ENCODE data around the gene CHAF1A.

The CHAF1A gene

DNA sequence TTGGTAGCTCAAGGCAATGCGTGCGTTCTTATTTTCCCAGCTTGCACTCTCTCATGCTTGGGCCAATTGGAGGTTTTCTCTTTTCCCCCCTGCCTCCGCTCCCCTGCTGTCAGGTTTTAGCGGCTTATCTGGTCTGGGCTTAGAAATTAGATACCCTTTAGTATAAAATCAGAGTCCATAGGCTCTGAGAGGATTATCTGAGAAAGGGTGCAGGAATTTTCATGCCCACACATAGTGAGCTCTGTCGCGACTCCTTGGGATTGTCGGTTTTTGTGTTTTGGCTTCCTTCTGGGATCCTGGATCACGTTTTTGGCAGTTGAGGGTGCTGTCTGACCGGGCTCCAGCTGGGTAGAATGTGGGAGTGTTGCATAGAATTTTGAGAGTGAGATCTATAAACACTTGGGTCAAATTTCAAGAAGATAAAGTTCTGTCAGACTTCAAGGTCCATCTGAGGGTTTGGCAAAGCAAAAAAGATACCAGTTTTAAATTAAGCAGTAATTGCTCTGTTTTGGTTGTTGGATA, 12.4 kb downstream of the CHAF1A start:
- Histone ChIP-seq H3K4me3 (ENCODE audit: low read length) (no peak overlapping the region), H3K27me3 (ENCODE audit: insufficient read depth, low read length) (no peaks in the 10 kb centered on the region), H3K36me3 (ENCODE audit: insufficient read depth, low read length) (peaks cover 89% of the 10 kb centered on the region), H3K27ac (ENCODE audit: low read depth, low read length) (peak overlapping the region; percentile 68), H3K4me1 (ENCODE audit: insufficient read depth, low read length) (peaks cover 26% of the 10 kb centered on the region), H3K9me3 (ENCODE audit: insufficient read depth, low read depth, low read length) (no peaks in the 10 kb centered on the region), H3K9ac (ENCODE audit: low read depth, low read length) (peak overlapping the region; percentile 22; the same call in 1 of the 2 replicates)
- 37% methylated on average over 9 of the region's 9 CpGs for WGBS

DNA sequence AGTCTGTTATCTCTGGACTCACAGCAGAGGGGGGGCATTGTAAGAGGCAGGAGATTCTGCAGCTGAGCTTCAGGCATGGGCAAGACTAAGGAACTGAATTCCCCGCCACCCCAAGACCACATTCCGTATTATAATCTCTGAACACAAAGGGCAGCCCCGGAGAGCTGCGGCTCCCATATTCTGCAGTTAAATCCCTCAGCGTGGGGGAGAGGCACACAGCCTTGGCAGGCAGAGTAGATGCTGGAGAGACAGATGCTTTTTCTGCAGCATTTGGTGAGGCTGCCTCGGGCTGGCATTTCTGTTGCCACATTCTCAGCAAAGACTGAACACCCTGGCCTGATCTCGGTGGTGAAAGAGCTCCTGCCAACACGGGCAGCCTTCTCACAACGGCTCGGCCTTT, 12.9 kb downstream of the CHAF1A start:
- peak overlapping the region; percentile 68 for H3K27ac ChIP-seq (ENCODE audit: low read depth, low read length)
- H3K9ac ChIP-seq (ENCODE audit: low read depth, low read length): peak overlapping the region; percentile 22; the same call in 1 of the 2 replicates
- WGBS: 62% methylated on average over 10 of the region's 10 CpGs

DNA sequence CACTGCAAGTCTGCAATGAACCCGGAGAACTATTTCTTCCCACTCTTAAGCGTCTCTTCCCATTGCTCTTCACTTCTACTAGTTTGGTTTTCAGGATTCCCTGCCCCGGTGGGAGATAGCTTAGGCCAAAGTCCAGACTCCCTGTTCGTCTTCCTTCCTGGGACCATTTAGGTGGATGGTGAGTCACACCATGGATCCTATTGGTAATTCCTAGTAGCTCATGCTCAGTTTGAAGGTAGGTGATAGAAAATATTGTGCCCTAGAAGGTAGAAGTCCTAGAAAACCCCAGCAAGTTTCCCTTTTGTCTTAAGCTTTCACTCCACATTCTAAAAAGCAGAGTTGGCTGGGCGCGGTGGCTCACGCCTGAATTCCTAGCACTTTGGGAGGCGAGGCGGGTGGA, 13.8 kb downstream of the CHAF1A start:
- H3K27me3 ChIP-seq (ENCODE audit: insufficient read depth, low read length): no peaks in the 10 kb centered on the region
- no peak overlapping the region for H3K27ac ChIP-seq (ENCODE audit: low read depth, low read length)
- H3K4me3 ChIP-seq (ENCODE audit: low read length): no peak overlapping the region
- peaks cover 23% of the 10 kb centered on the region for H3K4me1 ChIP-seq (ENCODE audit: insufficient read depth, low read length)
- H3K9ac ChIP-seq (ENCODE audit: low read depth, low read length): no peak overlapping the region
- WGBS: 91% methylated on average over 9 of the region's 9 CpGs
- peaks cover 89% of the 10 kb centered on the region for H3K36me3 ChIP-seq (ENCODE audit: insufficient read depth, low read length)
- H3K9me3 ChIP-seq (ENCODE audit: insufficient read depth, low read depth, low read length): no peaks in the 10 kb centered on the region

More for the DNA sequence above, 12.9 kb downstream of the CHAF1A start:
- no peaks in the 10 kb centered on the region for H3K9me3 ChIP-seq (ENCODE audit: insufficient read depth, low read depth, low read length)
- H3K27me3 ChIP-seq (ENCODE audit: insufficient read depth, low read length): no peaks in the 10 kb centered on the region
- H3K4me3 ChIP-seq (ENCODE audit: low read length): no peak overlapping the region
- H3K36me3 ChIP-seq (ENCODE audit: insufficient read depth, low read length): peaks cover 89% of the 10 kb centered on the region
- peaks cover 23% of the 10 kb centered on the region for H3K4me1 ChIP-seq (ENCODE audit: insufficient read depth, low read length)

DNA sequence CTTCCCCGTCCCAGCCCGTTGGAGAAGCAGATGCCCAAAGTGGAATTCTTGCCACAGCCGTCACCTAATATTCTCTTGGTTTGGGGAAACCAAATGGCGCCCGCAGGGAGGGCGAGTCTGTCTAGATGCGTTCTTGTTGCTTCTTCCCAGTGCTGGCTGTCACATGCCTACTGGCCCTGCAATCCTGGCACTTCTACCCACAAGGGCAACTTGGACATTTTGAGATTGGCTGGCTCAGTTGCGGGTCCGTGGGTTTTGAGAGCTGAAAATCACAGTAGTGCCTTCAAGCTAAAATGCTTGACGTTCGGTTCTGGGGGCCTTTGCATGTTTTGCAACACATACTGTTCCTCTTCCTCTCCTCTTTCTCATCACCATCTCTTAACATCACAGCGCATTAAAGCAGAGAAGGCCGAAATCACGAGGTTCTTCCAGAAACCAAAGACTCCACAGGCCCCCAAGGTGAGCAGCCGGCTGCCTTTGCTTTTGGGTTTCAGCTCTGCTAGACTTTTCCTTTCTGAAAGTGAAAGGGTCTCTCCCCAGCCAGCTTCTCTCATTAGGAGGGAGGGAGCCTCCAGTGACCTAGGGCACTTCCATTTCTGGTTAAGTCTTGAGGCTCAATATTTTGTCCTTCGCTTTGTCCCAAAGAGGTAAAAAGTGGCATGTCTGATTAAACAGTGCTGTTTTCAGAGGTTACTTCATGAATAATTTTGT, 21.1 kb downstream of the CHAF1A start:
- 95% methylated on average over 16 of the region's 16 CpGs for WGBS
- Histone ChIP-seq H3K36me3 (ENCODE audit: insufficient read depth, low read length) (peaks cover 90% of the 10 kb centered on the region), H3K27ac (ENCODE audit: low read depth, low read length) (no peak overlapping the region), H3K4me3 (ENCODE audit: low read length) (no peak overlapping the region), H3K4me1 (ENCODE audit: insufficient read depth, low read length) (no peaks in the 10 kb centered on the region), H3K27me3 (ENCODE audit: insufficient read depth, low read length) (no peaks in the 10 kb centered on the region), H3K9me3 (ENCODE audit: insufficient read depth, low read depth, low read length) (no peaks in the 10 kb centered on the region), H3K9ac (ENCODE audit: low read depth, low read length) (no peak overlapping the region)

DNA sequence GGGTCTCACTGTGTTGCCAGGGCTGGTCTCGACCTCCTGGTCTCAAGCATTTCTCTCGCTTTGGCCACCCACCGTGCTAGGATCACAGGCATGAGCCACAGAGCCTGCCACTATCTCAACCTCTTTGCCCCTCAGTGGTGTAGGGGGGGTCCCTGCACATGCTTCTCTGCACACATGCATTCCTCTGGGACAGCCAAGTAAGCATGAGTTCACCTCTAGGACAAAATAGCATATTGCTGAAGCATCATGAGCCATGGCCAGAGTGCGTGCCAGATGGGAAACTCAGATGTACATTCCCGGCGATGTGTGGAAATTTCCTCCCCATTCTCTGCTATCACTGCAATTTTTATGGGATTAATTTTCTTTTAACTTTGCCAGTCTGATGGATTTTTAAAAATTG, 23.1 kb downstream of the CHAF1A start:
- Histone ChIP-seq H3K27ac (ENCODE audit: low read depth, low read length) (no peak overlapping the region), H3K4me3 (ENCODE audit: low read length) (no peak overlapping the region)

DNA sequence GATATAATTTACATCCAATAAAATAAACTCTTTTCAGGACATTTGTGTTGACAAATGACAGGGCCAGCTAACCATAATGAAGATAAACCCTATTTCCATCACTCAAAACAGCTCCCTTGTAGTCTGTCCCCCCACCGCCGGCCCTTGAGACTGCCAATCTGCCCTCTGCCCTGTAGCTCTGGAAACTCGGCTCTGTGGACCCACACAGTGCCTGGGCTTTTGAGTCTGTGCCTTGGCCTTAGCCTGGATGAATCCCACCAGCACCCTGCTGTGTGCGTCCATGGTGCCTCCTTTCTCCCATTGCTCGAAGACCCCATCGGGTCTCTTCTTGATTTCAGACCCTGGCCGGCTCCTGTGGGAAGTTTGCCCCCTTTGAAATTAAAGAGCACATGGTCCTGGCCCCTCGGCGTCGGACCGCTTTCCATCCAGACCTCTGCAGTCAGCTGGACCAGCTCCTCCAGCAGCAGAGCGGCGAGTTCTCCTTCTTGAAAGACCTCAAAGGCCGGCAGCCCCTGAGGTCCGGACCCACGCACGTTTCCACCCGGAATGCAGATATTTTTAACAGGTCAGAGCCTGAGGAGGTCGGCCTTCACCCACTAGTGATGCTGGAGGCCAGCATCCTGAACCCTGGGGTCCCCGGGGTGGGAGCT, 26.0 kb downstream of the CHAF1A start:
- H3K27me3 ChIP-seq (ENCODE audit: insufficient read depth, low read length): no peaks in the 10 kb centered on the region
- no peak overlapping the region for H3K4me3 ChIP-seq (ENCODE audit: low read length)
- H3K36me3 ChIP-seq (ENCODE audit: insufficient read depth, low read length): peaks cover 91% of the 10 kb centered on the region
- no peak overlapping the region for H3K9ac ChIP-seq (ENCODE audit: low read depth, low read length)
- no peaks in the 10 kb centered on the region for H3K4me1 ChIP-seq (ENCODE audit: insufficient read depth, low read length)
- WGBS: 97% methylated on average over 20 of the region's 20 CpGs
- H3K27ac ChIP-seq (ENCODE audit: low read depth, low read length): no peak overlapping the region
- no peaks in the 10 kb centered on the region for H3K9me3 ChIP-seq (ENCODE audit: insufficient read depth, low read depth, low read length)

More for the DNA sequence above, 23.1 kb downstream of the CHAF1A start:
- H3K27me3 ChIP-seq (ENCODE audit: insufficient read depth, low read length): no peaks in the 10 kb centered on the region
- peaks cover 90% of the 10 kb centered on the region for H3K36me3 ChIP-seq (ENCODE audit: insufficient read depth, low read length)
- H3K9me3 ChIP-seq (ENCODE audit: insufficient read depth, low read depth, low read length): no peaks in the 10 kb centered on the region
- WGBS: 95% methylated on average over 6 of the region's 6 CpGs
- H3K9ac ChIP-seq (ENCODE audit: low read depth, low read length): no peak overlapping the region
- no peaks in the 10 kb centered on the region for H3K4me1 ChIP-seq (ENCODE audit: insufficient read depth, low read length)

DNA sequence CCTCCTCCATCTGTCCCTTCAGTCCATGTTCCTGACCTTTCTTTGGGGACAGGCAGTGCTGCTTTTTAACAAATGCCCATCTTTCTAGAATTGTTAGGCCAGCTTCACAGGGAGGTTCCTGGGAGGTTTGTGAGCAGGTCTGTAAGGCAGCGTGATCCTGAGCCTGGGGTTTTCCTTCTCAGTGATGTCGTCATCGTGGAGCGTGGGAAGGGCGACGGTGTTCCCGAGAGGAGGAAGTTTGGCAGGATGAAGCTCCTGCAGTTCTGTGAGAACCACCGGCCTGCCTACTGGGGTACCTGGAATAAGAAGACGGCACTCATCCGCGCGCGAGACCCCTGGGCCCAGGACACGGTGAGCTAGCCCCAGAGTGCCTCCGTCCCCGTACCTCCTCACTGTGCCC, 26.8 kb downstream of the CHAF1A start:
- Histone ChIP-seq H3K27me3 (ENCODE audit: insufficient read depth, low read length) (no peaks in the 10 kb centered on the region), H3K9me3 (ENCODE audit: insufficient read depth, low read depth, low read length) (no peaks in the 10 kb centered on the region), H3K27ac (ENCODE audit: low read depth, low read length) (no peak overlapping the region), H3K4me1 (ENCODE audit: insufficient read depth, low read length) (no peaks in the 10 kb centered on the region), H3K36me3 (ENCODE audit: insufficient read depth, low read length) (peaks cover 91% of the 10 kb centered on the region), H3K9ac (ENCODE audit: low read depth, low read length) (no peak overlapping the region), H3K4me3 (ENCODE audit: low read length) (no peak overlapping the region)
- WGBS: 97% methylated on average over 16 of the region's 16 CpGs

DNA sequence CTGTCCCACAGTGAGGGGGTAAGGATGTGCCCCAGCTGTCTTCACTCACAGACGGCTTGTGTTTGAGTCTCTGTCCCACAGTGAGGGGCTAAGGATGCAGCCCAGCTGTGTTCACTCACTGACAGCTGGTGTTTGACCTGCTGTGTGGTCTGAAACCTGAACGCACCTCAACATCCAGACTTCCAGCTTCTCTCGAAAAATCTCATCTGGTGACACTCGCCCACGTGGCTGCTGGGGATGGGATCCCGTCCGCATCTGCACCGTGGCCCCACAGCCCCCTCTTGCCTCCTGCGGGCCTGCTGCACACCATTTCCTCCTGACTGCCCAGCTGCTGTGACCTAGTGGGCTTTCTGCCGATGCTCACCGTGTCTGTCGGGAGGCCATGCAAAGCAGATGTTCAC, 27.3 kb downstream of the CHAF1A start:
- H3K9me3 ChIP-seq (ENCODE audit: insufficient read depth, low read depth, low read length): no peaks in the 10 kb centered on the region
- no peaks in the 10 kb centered on the region for H3K4me1 ChIP-seq (ENCODE audit: insufficient read depth, low read length)
- no peaks in the 10 kb centered on the region for H3K27me3 ChIP-seq (ENCODE audit: insufficient read depth, low read length)
- H3K9ac ChIP-seq (ENCODE audit: low read depth, low read length): no peak overlapping the region
- 95% methylated on average over 12 of the region's 12 CpGs for WGBS
- no peak overlapping the region for H3K27ac ChIP-seq (ENCODE audit: low read depth, low read length)
- H3K4me3 ChIP-seq (ENCODE audit: low read length): no peak overlapping the region
- peaks cover 91% of the 10 kb centered on the region for H3K36me3 ChIP-seq (ENCODE audit: insufficient read depth, low read length)

DNA sequence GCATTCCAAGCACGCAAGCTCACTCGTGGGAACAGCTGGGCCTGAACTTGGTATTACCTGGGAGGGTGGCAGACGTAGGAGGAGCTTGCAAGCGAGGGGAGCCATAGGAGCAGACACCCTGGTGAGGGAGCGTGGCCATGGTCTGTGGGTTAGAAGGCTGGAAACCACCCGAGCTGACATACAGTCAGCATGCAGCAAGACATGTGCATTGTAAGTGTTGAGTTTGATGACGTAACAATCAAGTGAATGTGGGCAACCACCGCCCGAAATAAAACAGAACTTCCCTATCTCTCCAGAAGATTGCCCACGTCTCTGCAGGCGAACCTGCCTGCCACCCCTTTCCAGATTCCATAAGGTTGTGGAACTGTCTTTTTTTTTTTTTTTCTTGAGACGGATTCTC, 28.3 kb downstream of the CHAF1A start:
- Histone ChIP-seq H3K9me3 (ENCODE audit: insufficient read depth, low read depth, low read length) (no peaks in the 10 kb centered on the region), H3K36me3 (ENCODE audit: insufficient read depth, low read length) (peaks cover 89% of the 10 kb centered on the region), H3K4me1 (ENCODE audit: insufficient read depth, low read length) (no peaks in the 10 kb centered on the region), H3K27ac (ENCODE audit: low read depth, low read length) (no peak overlapping the region), H3K27me3 (ENCODE audit: insufficient read depth, low read length) (no peaks in the 10 kb centered on the region), H3K9ac (ENCODE audit: low read depth, low read length) (no peak overlapping the region), H3K4me3 (ENCODE audit: low read length) (no peak overlapping the region)
- WGBS: 92% methylated on average over 12 of the region's 12 CpGs

DNA sequence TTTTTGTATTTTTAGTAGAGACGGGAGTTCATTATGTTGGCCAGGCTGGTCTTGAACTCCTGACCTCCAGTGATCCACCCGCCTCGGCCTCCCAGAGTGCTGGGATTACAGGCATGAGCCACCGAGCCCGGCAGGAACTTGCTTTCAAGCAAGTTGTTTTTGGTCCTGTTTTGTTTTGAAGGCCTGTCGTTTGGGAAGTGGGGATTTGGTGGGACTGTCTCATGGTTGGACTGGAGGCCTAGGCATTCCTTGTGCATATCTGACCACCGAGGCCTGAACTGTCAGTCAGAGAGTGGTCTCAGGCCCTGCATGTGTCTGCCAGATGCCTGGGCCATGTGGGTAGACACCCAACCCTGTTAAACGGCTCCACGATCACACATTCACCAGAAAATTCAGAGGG, 28.9 kb downstream of the CHAF1A start:
- 96% methylated on average over 9 of the region's 9 CpGs for WGBS
- H3K4me3 ChIP-seq (ENCODE audit: low read length): no peak overlapping the region

DNA sequence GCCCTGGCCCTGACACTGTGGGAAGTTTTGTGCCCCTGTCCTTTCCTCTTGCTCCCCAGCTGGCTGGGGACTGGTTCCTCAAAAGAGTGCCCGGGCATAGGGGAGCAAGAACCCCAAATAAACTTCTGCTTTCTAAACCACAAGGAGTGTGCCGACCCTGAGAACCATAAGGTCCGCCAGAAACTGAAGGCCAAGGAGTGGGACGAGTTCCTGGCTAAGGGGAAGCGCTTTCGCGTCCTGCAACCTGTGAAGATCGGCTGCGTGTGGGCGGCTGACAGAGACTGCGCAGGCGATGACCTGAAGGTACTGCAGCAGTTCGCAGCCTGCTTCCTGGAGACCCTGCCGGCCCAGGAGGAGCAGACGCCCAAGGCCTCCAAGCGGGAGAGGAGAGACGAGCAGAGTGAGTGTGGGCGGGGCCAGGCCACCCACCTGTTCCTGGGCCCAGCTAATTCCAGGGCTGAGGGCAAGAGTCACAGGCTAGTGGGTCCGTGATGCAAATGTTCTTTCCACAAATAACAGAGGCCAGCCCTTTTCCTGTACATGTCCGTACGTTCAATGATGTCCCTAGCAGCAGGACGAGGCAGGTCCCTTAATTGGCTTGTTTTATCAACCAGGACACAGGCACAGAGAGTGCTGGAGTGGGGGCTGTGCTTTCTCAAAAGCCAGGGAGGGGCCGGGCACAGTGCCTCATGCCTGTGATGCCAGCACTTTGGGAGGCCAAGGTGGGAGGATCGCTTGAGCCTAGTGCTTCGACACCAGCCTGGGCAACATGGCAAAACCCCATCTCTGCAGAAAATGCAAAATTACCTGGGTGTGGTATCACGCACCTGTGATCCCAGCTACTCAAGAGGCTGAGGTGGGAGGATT, 29.6 kb downstream of the CHAF1A start:
- Histone ChIP-seq H3K27me3 (ENCODE audit: insufficient read depth, low read length) (no peaks in the 10 kb centered on the region), H3K27ac (ENCODE audit: low read depth, low read length) (no peak overlapping the region), H3K36me3 (ENCODE audit: insufficient read depth, low read length) (peaks cover 90% of the 10 kb centered on the region), H3K9me3 (ENCODE audit: insufficient read depth, low read depth, low read length) (no peaks in the 10 kb centered on the region), H3K4me3 (ENCODE audit: low read length) (no peak overlapping the region), H3K4me1 (ENCODE audit: insufficient read depth, low read length) (no peaks in the 10 kb centered on the region), H3K9ac (ENCODE audit: low read depth, low read length) (no peak overlapping the region)
- 94% methylated on average over 26 of the region's 26 CpGs for WGBS

More for the DNA sequence above, 28.9 kb downstream of the CHAF1A start:
- Histone ChIP-seq H3K27me3 (ENCODE audit: insufficient read depth, low read length) (no peaks in the 10 kb centered on the region), H3K4me1 (ENCODE audit: insufficient read depth, low read length) (no peaks in the 10 kb centered on the region), H3K9ac (ENCODE audit: low read depth, low read length) (no peak overlapping the region), H3K9me3 (ENCODE audit: insufficient read depth, low read depth, low read length) (no peaks in the 10 kb centered on the region), H3K27ac (ENCODE audit: low read depth, low read length) (no peak overlapping the region), H3K36me3 (ENCODE audit: insufficient read depth, low read length) (peaks cover 90% of the 10 kb centered on the region)
